ENCODE measurements around the gene GMEB2.
"Not testable (repeated sequence)": the region's sequence is repeated elsewhere in the genome, so short reads cannot be mapped to it uniquely, and the experiment has no call there.

Gene GMEB2

DNA sequence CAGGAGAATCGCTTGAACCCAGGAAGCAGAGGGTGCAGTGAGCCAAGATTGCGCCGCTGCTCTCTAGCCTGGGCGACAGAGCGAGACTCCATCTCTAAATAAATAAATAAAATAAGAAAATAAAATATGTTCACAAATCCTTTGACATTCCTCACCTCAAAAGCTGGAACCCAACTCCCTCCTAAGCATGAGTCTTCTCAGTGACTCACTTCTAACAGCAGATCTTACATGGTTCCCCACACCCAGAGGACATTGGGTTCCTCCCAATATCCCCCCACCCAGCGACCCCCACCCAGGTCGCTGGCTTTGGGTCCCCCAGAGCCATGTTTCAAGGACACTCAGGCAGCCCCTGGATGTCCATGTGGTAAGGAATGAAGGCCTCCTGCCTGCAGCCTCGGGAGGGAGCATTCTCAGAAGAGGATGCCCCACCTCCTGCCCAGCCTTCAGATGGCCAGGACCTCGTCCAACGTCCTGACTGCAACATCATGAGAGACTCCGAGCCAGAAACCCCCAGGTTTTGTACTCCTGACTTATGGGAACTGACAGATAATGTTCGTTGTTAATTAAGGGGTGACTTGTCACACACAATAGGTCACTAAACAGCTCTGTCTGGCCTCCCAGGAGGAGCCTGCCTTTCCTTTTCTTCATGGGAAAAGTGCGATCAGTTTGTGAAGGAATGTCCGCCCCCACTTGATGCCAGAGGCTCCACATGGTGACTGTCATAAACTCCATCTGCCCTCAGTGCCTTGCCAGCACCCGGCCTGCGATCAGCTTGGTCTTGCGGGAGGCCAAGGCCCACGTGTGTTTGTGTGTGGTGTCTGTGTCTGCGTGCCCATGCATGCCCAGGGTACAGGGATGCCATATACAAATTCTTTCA lies 10.1 kb upstream of the GMEB2 start:
- no peak for DNase-seq

DNA sequence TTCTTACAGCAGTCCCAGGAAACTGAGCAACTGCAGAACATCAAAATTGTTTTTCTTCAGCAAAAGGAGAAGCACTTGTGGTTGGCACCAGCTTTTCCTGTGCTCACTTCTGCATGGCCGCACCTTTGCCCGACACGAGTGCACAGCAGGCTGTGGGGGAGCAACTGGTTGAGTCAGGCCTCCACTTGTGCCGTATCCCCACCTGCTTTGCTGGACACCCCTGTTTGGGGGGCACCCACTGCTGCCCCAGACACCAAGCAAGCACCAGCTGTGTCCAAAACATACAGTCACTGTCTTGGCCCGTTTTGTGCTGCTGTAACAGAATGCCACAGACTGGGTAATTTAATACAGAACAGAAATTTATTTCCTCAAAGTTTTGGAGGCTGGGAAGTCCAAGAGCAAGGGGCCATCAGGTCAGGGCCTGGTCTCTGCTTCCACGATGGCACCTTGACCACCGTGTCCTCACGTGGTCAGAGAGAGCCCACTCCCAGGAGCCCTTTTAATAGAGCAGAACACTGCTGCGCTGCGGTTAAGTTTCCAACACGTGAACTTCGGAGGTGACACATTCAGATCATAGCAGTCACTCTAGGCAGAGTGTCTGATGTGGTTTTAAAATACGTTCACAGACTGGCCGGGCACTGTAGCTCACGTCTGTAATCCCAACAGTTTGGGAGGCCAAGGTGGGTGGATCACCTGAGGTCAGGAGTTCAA lies 8.7 kb upstream of the GMEB2 start:
- DNase-seq = no peak

DNA sequence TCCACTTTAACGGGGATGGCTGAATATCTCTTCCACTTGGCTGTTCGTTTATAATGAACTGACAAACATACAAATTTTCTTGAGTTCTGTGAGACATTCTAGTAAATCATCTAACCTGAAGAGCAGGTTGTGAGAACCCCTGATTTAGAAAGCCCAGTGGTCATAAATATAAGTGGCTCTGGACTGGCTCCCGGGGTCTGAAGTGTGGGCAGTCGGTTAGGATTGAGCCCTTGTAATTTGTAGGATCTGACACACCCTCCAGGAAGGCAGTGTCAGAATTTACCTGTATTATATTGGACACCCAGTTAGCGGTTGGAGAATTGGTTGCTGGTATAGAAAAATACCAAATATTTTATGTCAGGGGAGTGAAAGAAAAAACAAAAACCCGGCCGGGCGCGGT lies 6.8 kb upstream of the GMEB2 start:
- no peak for DNase-seq

DNA sequence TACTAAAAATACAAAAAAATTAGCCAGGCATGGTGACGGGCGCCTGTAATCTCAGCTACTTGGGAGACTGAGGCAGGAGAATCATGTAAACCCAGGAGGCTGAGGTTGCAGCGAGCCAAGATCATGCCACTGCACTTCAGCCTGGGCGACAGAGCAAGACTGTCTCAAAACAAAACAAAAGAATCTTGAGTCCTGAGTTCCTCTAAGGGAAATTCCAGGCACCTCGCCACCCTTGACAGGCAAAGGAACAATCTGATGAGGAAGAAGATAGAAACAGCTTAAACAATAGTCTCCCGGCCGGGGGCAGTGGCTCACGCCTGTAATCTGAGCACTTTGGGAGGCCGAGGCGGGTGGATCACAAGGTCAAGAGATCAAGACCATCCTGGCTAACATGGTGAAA lies 4.5 kb upstream of the GMEB2 start:
- DNase-seq = not testable (repeated sequence)

DNA sequence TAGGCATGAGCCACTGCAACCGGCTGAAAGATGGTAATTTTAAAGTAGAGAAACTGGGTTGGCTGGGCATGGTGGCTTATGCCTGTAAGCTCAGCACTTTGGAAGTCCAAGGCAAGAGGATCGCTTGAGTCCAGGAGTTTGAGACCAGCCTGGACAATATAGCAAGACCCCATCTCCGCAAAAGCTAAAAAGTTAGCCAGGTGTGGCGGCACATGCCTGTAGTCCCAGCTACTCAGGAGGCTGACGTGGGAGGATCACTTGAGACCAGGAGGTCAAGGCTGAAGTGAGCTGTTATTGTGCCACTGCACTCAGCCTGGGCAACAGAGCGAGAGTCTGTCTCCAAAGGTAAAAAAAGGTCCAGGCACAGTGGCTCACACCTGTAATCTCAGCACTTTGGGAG lies 4.1 kb upstream of the GMEB2 start:
- DNase-seq = not testable (repeated sequence)

DNA sequence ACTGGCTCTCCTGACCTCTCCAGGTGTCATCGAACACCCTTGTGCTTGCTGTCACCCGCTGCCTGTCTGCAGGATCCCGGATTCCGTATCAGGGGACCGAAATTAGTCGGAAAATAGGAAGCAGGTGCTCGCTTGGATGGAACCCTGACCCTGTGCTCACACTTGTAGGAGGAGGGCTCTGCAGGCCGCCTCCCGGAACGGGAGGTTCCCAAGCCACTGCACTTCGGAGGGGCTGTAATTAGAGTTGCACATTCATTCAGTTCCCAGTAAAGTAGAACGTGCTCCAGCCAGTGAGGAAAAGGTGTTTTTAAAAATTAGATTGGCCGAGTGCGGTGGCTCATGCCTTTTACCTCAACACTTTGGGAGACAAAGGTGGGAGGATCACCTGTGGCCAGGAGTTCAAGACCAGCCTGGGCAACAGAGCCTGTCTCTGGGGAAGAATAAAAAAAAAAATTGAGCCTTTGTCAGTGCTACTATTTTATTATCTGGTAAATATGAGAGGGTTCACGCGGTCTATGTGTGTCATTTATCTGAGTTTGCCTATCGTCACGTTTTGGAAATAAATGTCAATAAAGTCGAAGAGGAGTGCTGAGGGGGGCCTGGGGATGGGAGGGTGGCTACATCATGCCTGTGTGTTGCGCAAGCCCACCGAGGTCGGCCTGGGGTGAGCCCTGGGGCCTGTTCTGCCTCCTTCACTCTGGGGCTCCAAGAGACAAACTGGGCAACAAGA lies 1.5 kb upstream of the GMEB2 start:
- peak; percentile 79 for DNase-seq

DNA sequence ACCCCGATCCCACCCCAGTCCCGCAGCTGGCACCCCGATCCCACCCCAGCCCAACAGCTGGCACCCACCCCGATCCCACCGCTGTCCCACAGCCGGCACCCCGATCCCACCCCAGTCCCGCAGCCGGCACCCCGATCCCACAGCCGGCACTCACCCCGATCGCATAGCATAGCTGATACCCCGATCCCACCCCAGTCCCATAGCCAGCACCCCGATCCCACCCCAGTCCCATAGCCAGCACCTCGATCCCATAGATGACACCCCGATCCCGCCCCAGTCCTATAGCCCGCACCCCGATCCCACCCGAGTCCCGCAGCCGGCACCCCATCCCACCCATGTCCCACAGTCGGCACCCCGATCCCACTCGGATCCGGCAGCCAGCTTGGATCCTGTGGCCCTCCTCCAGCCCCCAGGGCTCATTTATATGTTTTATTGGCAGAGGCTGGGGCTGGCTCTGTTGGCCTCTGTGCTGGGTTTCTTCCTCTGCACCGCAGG lies 897 bp upstream of the GMEB2 start:
- DNase-seq = no peak

DNA sequence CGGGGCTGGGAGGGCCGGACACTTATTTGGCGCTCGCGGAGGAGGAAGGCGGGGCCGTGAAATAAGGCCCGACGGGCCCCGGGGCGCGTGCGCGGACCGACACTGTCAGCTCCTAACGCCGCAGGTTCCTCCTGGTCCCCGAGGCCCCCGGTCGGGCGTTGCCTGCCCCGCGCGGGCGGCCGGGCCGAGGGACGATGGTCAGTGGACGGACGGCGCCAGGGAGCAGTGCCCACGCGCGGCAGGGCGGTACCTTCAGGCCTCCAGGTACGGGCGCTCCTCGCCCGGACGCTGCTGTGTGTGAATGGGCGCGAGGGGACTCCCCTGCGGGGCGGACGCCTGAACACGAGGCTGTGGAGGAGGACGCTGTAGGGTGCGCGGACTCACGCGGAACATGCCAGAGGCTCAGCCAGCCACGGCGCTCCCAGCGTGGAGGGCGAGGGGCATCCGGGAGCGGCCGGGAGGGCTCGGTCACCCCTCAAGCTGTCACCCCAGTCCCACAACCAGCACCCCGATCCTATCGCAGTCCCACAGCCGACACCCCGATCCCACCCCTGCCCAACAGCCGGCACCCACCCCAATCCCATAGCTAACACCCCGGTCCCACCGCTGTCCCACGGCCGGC lies 339 bp upstream of the GMEB2 start:
- DNase-seq = peak; percentile 78

DNA sequence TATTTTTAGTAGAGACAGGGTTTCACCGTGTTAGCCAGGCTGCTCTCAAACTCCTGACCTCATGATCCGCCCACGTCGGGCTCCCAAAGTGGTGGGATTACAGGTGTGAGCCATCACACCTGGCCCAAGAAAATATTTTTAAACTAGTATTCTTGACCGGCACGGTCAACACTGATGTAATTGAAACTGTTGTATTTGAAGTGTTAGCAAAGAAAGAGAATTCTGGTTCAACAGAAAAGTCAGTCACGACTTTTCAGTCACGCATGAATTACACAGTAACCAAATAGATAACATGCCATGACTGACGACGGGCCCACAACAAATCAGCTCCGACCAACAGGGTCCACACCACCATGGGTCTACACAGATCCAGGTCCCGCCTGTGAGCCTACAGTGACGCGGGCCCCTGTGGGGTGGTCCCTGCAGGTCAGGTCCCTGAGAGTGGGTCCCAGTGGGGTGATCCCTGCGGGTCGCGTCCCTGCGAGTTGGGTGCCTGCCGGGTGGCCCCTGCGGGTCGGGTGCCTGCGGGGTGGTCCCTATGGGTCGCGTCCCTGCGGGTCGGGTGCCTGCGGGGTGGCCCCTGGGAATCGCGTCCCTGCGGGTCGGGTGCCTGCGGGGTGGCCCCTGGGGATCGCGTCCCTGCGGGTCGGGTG lies 1.0 kb downstream of the GMEB2 start:
- peak; percentile 15 for DNase-seq

DNA sequence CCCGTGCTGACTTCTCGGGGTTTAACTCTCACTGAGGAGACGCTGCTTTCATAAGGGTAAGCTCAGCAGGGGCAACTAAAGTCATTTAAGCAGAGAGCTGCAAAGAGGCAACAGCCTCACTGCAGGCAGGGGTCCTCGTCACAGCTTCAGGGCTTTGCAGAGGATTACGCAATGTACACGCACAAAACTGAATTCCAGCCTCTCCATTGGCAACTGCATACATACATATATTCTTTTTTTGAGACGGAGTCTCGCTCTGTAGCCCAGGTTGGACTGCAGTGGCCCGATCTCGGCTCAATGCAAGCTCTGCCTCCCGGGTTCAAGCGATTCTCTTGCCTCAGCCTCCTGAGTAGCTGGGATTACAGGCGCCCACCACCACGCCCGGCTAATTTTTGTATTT lies 2.4 kb downstream of the GMEB2 start:
- no peak for DNase-seq

DNA sequence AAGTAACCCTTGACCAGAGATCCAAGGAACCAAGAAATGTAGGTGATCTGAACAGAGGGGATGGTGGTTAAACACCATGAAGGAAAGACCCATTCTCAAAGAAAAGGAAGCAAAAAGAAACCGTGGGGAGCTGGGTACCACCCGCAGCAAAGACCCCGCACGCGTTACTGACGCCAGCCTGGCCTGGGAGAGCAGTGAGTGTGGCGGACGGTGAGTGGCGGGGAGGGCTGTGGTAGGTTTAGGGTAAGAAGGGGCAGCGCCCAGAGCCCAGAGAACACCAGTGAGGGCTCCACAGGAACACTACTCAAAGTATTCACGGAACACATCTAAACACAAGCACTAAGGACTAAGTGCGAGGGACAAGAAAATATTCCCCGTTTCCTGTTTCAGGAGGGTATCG lies 4.2 kb downstream of the GMEB2 start:
- DNase-seq = no peak

DNA sequence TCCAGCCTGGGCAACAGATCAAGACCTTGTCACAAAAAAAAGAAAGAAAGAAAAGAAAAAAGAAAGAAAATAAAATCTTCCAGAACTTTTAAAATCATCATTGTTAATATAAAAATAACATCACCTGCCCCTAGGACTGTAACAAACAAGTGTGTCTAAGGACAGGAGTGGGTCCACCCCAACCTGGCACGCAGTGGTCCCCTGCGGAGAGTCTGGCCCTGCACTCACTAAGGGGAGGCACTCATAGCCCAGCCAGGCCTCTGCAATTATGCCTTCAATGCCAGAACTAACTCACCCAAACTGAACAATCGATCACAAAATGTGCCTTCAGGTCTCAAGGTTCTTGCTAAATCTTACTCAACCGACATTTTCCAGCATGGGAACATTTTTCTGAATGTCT lies 4.8 kb downstream of the GMEB2 start:
- DNase-seq = no peak

DNA sequence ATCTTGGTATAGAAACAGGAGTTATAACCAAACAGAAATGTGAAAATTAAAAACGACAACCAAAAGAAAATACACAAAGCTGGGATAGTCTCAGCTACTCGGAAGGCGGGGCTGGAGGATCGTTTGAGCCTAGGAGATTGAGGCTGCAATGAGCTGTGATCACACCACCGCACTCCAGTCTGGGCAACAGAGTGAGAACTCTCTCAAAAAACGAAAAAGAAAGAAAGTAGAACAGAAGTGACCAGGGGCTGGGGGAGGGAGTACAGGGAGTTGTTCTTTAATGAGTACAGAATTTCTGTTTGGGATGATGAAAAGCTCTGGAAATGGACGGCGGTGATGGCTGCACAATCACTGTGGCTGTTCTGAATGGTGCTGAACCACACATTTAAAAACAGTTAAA lies 5.9 kb downstream of the GMEB2 start:
- DNase-seq = no peak

DNA sequence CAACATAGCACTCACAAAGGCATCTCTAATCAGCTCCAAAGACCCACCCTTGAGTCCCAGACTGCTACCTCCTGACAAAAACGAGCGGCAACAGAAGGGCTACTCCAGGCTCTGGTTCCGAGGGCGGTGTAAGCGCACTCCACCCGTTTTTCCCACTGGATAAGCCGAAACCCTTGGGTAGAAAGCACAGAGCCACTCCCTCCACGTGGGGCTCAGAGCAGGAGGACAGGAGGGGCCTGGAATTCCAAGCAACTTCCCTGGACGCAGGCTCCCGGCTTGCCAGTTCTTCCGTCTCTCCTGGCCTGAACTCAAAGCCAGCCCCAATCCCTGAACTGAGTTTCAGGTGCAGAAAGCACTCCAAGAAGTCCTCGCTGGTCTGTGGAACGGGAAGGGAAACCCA lies 7.4 kb downstream of the GMEB2 start:
- no peak for DNase-seq

DNA sequence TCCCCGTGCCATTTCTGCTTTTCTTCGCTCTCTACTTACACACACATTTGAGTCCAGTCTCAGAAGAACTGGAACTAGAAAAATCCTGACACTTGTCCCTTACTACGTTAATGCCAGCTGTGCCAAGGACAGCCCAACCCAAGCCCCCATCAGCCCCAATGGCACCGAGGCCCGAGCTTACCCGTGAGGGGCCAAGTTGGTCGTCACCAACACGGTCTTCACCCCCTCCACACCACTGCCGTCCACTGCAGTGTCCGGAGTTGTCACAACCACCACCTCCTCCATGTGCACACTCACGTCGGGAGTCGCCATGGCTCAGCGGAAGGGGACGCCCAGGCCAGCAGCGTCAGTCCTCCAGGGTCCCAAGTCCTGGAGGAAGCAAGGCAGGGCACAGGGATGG lies 7.8 kb downstream of the GMEB2 start:
- DNase-seq = no peak

DNA sequence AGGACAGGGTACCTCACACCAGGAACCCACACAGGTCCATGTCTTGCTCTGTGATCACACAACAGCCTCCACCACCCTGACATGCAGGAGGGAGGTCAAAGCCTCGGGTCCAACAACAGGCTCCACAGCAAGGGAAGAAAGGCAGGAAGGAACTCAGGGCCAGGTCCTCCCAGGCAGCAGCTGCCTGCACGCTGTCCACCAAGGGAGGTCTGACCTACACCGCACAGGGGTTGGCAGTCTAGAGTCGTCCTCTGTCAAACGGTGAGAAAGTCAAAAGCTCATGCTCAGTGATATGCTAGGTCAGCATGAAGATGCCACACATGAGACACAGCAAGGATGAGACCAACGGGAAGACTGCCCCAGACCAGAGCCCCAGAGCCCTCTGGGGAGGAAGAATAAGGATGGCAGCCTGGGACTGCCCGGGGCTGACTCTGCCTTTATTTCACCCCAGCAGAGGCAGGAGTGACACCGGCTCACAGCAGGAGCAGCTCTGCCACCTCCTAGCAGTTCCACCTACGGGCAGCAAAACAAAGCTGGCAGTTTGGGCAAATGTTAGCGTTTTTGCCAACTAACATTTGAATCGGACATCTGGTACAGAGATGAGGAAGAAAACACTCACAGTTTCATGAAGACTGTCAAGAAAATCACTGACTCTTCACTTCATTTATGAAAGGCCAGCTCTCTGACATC lies 8.5 kb downstream of the GMEB2 start:
- no peak for DNase-seq

DNA sequence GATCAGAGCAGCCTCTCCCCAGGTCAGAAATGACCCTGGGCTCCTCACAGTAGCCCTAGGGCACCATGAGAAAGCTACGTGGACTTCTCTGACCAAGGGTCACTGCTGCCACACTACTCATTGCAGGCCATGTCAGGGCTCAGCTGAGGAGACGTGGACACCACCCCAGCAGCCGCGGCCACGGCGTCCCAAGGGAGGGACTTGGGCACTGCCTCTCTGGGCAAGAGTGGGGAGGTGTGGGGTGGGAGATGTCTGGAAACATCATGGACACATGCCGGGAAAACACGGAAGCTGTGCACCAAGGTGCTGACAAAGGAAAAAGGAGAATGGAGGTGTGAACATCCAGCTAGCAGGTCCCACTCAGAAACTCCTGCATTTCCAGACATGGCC lies 9.0 kb downstream of the GMEB2 start:
- no peak for DNase-seq

DNA sequence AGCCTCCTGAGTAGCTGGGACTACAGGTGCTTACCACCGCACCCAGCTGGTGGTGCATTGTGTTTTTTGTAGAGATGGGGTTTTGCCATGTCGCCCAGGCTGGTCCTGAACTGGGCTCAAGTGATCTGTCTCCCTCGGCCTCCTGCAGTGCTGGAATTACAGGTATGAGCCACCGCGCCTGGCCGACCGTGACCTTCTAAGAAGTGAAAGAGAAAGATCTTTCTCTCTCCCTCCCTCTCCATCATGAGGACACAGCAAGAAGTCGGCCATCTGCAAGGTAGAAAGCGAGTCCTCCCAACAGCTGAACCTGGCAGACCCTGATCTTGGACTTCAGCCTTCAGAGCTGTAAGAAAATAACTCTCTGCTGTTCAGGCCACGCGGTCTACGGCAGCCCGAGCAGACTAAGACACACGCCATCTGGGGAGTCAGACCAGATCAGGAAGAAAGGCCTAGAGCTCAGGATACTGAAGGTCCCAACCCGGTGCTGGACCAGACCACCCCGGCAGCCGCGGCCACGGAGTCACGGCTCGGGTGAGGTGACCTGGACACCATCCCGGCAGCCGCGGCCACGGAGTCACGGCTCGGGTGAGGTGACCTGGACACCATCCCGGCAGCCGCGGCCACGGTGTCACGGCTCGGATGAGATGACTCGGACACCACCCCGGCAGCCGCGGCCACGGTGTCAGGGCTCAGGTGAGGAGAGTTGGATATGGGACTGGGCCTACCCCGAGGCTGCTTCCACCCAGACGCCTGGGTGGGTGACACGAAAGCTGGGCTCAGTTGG lies 9.6 kb downstream of the GMEB2 start:
- DNase-seq = no peak

DNA sequence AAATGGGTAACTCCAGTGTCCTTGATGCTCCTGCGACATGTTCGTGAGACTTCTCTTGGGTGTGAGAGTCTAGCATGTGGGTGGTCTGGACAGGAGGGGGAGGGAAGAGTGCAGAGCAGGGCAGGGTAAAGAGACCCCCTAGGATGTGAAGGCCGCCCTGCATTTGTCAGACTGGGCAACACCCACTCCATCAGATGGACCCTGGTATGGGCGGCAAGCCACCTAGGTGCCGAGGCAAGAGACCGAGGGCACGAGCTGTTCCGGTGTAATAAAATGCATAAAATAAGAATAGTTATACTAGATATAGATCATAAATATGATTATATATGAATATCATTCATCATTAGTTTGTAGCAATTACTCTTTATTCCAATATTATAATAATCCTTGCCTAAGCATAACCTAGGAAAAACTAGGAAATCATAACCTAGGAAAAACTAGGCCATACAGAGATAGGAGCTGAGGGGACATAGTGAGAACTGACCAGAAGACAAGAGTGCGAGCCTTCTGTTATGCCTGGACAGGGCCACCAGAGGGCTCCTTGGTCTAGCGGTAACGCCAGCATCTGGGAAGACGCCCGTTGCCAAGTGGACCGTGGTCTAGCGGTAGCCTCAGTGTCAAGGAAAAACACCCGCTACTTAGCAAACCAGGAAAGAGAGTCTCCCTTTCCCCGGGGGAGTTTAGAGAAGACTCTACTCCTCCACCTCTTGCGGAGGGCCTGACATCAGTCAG lies 12.9 kb downstream of the GMEB2 start:
- DNase-seq = not testable (repeated sequence)

DNA sequence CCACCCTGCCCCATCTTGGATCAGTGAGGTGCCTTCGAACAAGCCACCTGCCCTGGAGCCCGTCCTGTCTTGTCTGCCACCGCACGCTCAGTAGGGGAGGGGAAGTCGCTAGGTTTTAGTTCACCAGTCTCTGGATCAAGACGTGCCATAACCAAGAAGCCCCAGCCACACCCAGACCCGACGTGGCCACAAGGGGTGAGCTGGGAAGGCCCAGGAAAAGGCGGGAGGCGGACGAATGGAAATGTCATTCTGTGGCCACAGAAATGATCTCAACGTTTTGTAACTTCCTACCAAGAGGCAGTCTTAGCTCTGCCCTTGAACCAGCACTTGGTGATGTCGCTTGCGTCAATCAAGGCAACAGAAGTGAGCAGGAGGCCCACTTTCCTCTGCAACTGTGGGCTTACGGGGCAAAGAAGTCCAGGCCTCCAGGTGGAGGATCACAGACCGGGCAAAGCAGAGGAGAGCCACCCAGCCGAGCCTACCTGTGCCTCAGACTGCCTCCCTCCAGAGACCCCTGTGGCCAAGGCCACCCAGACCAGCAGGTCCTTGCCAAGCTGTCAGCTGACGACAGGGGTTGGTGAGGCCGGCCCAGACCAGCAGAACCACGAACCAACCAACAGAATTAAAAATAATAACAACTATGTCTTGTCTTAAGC lies 14.5 kb downstream of the GMEB2 start:
- DNase-seq = no peak

All from DMS79 (cell line).